K562 (cell line): ENCODE results near the gene MLH1. TPM values are rescaled to one million over a fixed set of nuclear protein-coding genes. Genes with fewer than 3 reads are reported as not detected.
A peak's percentile ranks its signal among the peaks of the same experiment; 100 is the strongest.

ENCODE experiments used
- CEBPB ChIP-seq: fragments of 450-650 bp; IDR thresholded peaks from 2 replicates; pipeline ENCODE4 v1.6.1; 2016; ENCODE audit warnings: missing genetic modification characterization, missing compliant biosample characterization
- CHCHD3 ChIP-seq: fragments of 250-450 bp; sonication (Bioruptor Pico); IDR thresholded peaks from 2 replicates; pipeline ENCODE4 v2.1.2; 2022; ENCODE audit warnings: mild to moderate bottlenecking
- ELF4 ChIP-seq: fragments of 450-650 bp; formaldehyde crosslinking; IDR thresholded peaks from 2 replicates; pipeline ENCODE4 v1.4.0; 2022; ENCODE audit warnings: missing genetic modification characterization
- HMG20A ChIP-seq: fragments of 450-650 bp; formaldehyde crosslinking; conservative IDR thresholded peaks from 2 replicates; pipeline ENCODE4 v1.4.0; 2020; ENCODE audit warnings: mild to moderate bottlenecking, mixed read lengths
- TEAD2 ChIP-seq: fragments of 450-650 bp; IDR thresholded peaks from 2 replicates; pipeline ENCODE4 v1.6.1; 2016; ENCODE audit warnings: missing genetic modification characterization, control low read depth, missing compliant biosample characterization
- ZFPM2 ChIP-seq: fragments of 250-450 bp; sonication (Bioruptor Pico); IDR thresholded peaks from 2 replicates; pipeline ENCODE4 v1.5.1; 2022; ENCODE audit warnings: mild to moderate bottlenecking
- polyA plus RNA-seq, 8 experiments: library from polyadenylated mRNA; depleted of rRNA in 4 of 8; stranded (reverse) in 5 of 8; unstranded in 3 of 8; fragments of >200 nt; fragmentation: Nextera tagmentation in 2 of 8; fragmentation: Illumina TruSeq in 1 of 8; extraction: Ambion mirVana in 2 of 8; extraction: Trizol in 1 of 8; gene quantifications; 2 replicates each; pipeline versions ENCODE4 v1.2.1 to v1.2.3, GENCODE V29; 2011 to 2014; ENCODE audit warnings: inconsistent platforms in 1 of 8, missing spikeins in 1 of 8
- total RNA-seq, 7 experiments: library from RNA; depleted of rRNA in 6 of 7; stranded (reverse); fragments of >200 nt in 6 of 7; fragmentation: Illumina TruSeq in 2 of 7; extraction: Trizol in 2 of 7; gene quantifications; 2 replicates each; pipeline versions ENCODE4 v1.2.1 to v1.2.3, GENCODE V29; 2011 to 2021; ENCODE audit warnings: low replicate concordance in 1 of 7
- TF ChIP-seq, protein P1 (sequence below): IDR thresholded peaks from 3 replicates; pipeline ENCODE4 v1.6.1; 2011; ENCODE audit warnings: borderline replicate concordance, mild to moderate bottlenecking; ENCODE audit not compliant: insufficient read length, insufficient read depth
- TF ChIP-seq, protein P2 (sequence below): sonication (generic); formaldehyde crosslinking; IDR thresholded peaks from 2 replicates; pipeline ENCODE4 v1.8.0; 2022; ENCODE audit warnings: missing genetic modification reagents, mild to moderate bottlenecking, borderline replicate concordance
- TF ChIP-seq, protein P3 (sequence below): fragments of 450-650 bp; IDR thresholded peaks from 2 replicates; pipeline ENCODE4 v1.7.1; 2018; ENCODE audit warnings: mild to moderate bottlenecking, low read depth; ENCODE audit not compliant: partially characterized antibody

MLH1 gene
- total and polyA plus RNA-seq, 9 of the 15 experiments (the other 6 are each of a cell fraction or from before 2014, with no cell fraction given) = 76.4 to 155 (median 117) TPM

DNA sequence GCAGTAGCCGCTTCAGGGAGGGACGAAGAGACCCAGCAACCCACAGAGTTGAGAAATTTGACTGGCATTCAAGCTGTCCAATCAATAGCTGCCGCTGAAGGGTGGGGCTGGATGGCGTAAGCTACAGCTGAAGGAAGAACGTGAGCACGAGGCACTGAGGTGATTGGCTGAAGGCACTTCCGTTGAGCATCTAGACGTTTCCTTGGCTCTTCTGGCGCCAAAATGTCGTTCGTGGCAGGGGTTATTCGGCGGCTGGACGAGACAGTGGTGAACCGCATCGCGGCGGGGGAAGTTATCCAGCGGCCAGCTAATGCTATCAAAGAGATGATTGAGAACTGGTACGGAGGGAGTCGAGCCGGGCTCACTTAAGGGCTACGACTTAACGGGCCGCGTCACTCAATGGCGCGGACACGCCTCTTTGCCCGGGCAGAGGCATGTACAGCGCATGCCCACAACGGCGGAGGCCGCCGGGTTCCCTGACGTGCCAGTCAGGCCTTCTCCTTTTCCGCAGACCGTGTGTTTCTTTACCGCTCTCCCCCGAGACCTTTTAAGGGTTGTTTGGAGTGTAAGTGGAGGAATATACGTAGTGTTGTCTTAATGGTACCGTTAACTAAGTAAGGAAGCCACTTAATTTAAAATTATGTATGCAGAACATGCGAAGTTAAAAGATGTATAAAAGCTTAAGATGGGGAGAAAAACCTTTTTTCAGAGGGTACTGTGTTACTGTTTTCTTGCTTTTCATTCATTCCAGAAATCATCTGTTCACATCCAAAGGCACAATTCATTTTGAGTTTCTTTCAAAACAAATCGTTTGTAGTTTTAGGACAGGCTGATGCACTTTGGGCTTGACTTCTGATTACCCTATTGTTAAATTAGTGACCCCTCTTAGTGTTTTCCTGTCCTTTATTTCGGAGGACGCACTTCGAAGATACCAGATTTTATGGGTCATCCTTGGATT lies at the start of gene MLH1 (continued):
- TF ChIP-seq TEAD2 = no peak
- TF ChIP-seq, protein P1, sequence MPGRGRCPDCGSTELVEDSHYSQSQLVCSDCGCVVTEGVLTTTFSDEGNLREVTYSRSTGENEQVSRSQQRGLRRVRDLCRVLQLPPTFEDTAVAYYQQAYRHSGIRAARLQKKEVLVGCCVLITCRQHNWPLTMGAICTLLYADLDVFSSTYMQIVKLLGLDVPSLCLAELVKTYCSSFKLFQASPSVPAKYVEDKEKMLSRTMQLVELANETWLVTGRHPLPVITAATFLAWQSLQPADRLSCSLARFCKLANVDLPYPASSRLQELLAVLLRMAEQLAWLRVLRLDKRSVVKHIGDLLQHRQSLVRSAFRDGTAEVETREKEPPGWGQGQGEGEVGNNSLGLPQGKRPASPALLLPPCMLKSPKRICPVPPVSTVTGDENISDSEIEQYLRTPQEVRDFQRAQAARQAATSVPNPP = no peak
- peak; percentile 77 for TF ChIP-seq ELF4 (CRISPR knock-in tag)
- no peak; the same call in 1 of the 2 replicates for TF ChIP-seq HMG20A
- TF ChIP-seq, protein P2, sequence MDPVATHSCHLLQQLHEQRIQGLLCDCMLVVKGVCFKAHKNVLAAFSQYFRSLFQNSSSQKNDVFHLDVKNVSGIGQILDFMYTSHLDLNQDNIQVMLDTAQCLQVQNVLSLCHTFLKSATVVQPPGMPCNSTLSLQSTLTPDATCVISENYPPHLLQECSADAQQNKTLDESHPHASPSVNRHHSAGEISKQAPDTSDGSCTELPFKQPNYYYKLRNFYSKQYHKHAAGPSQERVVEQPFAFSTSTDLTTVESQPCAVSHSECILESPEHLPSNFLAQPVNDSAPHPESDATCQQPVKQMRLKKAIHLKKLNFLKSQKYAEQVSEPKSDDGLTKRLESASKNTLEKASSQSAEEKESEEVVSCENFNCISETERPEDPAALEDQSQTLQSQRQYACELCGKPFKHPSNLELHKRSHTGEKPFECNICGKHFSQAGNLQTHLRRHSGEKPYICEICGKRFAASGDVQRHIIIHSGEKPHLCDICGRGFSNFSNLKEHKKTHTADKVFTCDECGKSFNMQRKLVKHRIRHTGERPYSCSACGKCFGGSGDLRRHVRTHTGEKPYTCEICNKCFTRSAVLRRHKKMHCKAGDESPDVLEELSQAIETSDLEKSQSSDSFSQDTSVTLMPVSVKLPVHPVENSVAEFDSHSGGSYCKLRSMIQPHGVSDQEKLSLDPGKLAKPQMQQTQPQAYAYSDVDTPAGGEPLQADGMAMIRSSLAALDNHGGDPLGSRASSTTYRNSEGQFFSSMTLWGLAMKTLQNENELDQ (CRISPR knock-in tag) = no peak
- peak; percentile 100 for TF ChIP-seq CEBPB (tag)
- no peak for TF ChIP-seq CHCHD3
- TF ChIP-seq, protein P3, sequence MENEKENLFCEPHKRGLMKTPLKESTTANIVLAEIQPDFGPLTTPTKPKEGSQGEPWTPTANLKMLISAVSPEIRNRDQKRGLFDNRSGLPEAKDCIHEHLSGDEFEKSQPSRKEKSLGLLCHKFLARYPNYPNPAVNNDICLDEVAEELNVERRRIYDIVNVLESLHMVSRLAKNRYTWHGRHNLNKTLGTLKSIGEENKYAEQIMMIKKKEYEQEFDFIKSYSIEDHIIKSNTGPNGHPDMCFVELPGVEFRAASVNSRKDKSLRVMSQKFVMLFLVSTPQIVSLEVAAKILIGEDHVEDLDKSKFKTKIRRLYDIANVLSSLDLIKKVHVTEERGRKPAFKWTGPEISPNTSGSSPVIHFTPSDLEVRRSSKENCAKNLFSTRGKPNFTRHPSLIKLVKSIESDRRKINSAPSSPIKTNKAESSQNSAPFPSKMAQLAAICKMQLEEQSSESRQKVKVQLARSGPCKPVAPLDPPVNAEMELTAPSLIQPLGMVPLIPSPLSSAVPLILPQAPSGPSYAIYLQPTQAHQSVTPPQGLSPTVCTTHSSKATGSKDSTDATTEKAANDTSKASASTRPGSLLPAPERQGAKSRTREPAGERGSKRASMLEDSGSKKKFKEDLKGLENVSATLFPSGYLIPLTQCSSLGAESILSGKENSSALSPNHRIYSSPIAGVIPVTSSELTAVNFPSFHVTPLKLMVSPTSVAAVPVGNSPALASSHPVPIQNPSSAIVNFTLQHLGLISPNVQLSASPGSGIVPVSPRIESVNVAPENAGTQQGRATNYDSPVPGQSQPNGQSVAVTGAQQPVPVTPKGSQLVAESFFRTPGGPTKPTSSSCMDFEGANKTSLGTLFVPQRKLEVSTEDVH = peak; percentile 99
- no peak for TF ChIP-seq ZFPM2 (CRISPR knock-in tag)
